WTC11 (cell line): ENCODE results near the gene TMEM60. TPM values are rescaled to one million over a fixed set of nuclear protein-coding genes. Genes with fewer than 3 reads are reported as not detected.
"Not testable (repeated sequence)": the region's sequence is repeated elsewhere in the genome, so short reads cannot be mapped to it uniquely, and the experiment has no call there.

Source experiments
- ATAC-seq: fragments of 200-7000 bp; cut with Tn5 transposase; 2 replicates; pipeline ENCODE4 v1.10.0; 2021; ENCODE audit warnings: mild to moderate bottlenecking, moderate library complexity
- CTCF ChIA-PET: fragments of 300-600 bp; sonication (Branson Sonifier 250); formaldehyde crosslinking; loops from one replicate; lab custom pipeline; 2021; ENCODE audit warnings: antibody characterized with exemption; lab: Charles Lee
- POLR2A ChIA-PET: fragments of 350-600 bp; sonication (Branson Sonifier 250); formaldehyde crosslinking; loops from one replicate; lab custom pipeline; 2021; ENCODE audit warnings: antibody characterized with exemption; lab: Charles Lee
- DNase-seq: peaks from one replicate; pipeline ENCODE4 v3.0.0; 2021; ENCODE audit warnings: low spot score
- H3K27ac Mint-ChIP-seq: 2 replicates; pipeline ENCODE4 v1.8.0; 2021; ENCODE audit warnings: mixed read lengths
- H3K27me3 Mint-ChIP-seq: 2 replicates; pipeline ENCODE4 v1.8.0; 2021; ENCODE audit warnings: low read depth, mild to moderate bottlenecking, moderate library complexity, mixed read lengths
- H3K36me3 Mint-ChIP-seq: 2 replicates; pipeline ENCODE4 v1.8.0; 2021; ENCODE audit warnings: mixed read lengths
- H3K4me1 Mint-ChIP-seq: 2 replicates; pipeline ENCODE4 v1.8.0; 2022; ENCODE audit warnings: mixed read lengths
- H3K4me3 Mint-ChIP-seq: 2 replicates; pipeline ENCODE4 v1.8.0; 2021; ENCODE audit warnings: mild to moderate bottlenecking, moderate library complexity, mixed read lengths
- H3K9me3 Mint-ChIP-seq: 2 replicates; pipeline ENCODE4 v1.8.0; 2021; ENCODE audit warnings: mixed read lengths
- FOXJ3 ChIP-seq: sonication (generic); formaldehyde crosslinking; IDR thresholded peaks from 2 replicates; pipeline ENCODE4 v1.9.0; 2021; ENCODE audit warnings: missing genetic modification reagents, mild to moderate bottlenecking, borderline replicate concordance
- GRHL2 ChIP-seq: fragments of 250-450 bp; sonication (Bioruptor Pico); IDR thresholded peaks from 2 replicates; pipeline ENCODE4 v1.8.0; 2022; ENCODE audit warnings: mild to moderate bottlenecking, moderate library complexity; ENCODE audit not compliant: insufficient replicate concordance, severe bottlenecking
- IRF2 ChIP-seq: sonication (generic); formaldehyde crosslinking; IDR thresholded peaks from 2 replicates; pipeline ENCODE4 v1.8.0; 2022; ENCODE audit warnings: low read depth, missing genetic modification reagents, borderline replicate concordance
- KAT7 ChIP-seq: sonication (generic); formaldehyde crosslinking; IDR thresholded peaks from 2 replicates; pipeline ENCODE4 v1.8.1; 2023; ENCODE audit warnings: missing genetic modification reagents, mild to moderate bottlenecking, borderline replicate concordance
- ZNF138 ChIP-seq: sonication (generic); formaldehyde crosslinking; conservative IDR thresholded peaks from 2 replicates; pipeline ENCODE4 v1.8.1; 2022; ENCODE audit warnings: mild to moderate bottlenecking, moderate library complexity, missing genetic modification reagents
- ZNF317 ChIP-seq: sonication (generic); formaldehyde crosslinking; IDR thresholded peaks from 2 replicates; pipeline ENCODE4 v1.8.1; 2023; ENCODE audit warnings: low read depth, mild to moderate bottlenecking, moderate library complexity, missing genetic modification reagents, borderline replicate concordance
- ZNF423 ChIP-seq: fragments of 250-450 bp; sonication (Bioruptor Pico); IDR thresholded peaks from 2 replicates; pipeline ENCODE4 v2.1.2; 2022; ENCODE audit warnings: mild to moderate bottlenecking, moderate library complexity
- total RNA-seq: library from RNA; stranded (reverse); gene quantifications from 3 replicates; pipeline ENCODE4 v1.2.3, GENCODE V29; 2021
- TF ChIP-seq, protein P1 (sequence below): sonication (generic); formaldehyde crosslinking; IDR thresholded peaks from 2 replicates; pipeline ENCODE4 v1.8.1; 2023; ENCODE audit warnings: mild to moderate bottlenecking, missing genetic modification reagents, moderate library complexity
- TF ChIP-seq, protein P2 (sequence below): sonication (generic); formaldehyde crosslinking; IDR thresholded peaks from 2 replicates; pipeline ENCODE4 v1.8.0; 2022; ENCODE audit warnings: missing genetic modification reagents
- TF ChIP-seq, protein P3 (sequence below): sonication (generic); formaldehyde crosslinking; IDR thresholded peaks from 2 replicates; pipeline ENCODE4 v1.8.0; 2022; ENCODE audit warnings: mild to moderate bottlenecking, missing genetic modification reagents
- TF ChIP-seq, protein P4 (sequence below): fragments of 250-450 bp; sonication (Bioruptor Pico); IDR thresholded peaks from 2 replicates; pipeline ENCODE4 v1.9.0; 2021; ENCODE audit warnings: moderate library complexity, mild to moderate bottlenecking, inconsistent platforms, borderline replicate concordance
- TF ChIP-seq, protein P5 (sequence below): sonication (generic); formaldehyde crosslinking; IDR thresholded peaks from 2 replicates; pipeline ENCODE4 v1.8.1; 2023; ENCODE audit warnings: mild to moderate bottlenecking, missing genetic modification reagents
- TF ChIP-seq, protein P6 (sequence below): fragments of 250-450 bp; sonication (Bioruptor Pico); IDR thresholded peaks from 2 replicates; pipeline ENCODE4 v1.9.0; 2021; ENCODE audit warnings: mild to moderate bottlenecking
- TF ChIP-seq, protein P7 (sequence below): sonication (generic); formaldehyde crosslinking; IDR thresholded peaks from 2 replicates; pipeline ENCODE4 v1.8.1; 2023; ENCODE audit warnings: mild to moderate bottlenecking, missing genetic modification reagents, moderate library complexity
- TF ChIP-seq, protein P8 (sequence below): sonication (generic); formaldehyde crosslinking; IDR thresholded peaks from 2 replicates; pipeline ENCODE4 v1.8.1; 2022; ENCODE audit warnings: mild to moderate bottlenecking, missing genetic modification reagents, moderate library complexity, borderline replicate concordance

TMEM60 gene
- total RNA-seq, 1 experiment from 2014 or later = 21.5 TPM

DNA sequence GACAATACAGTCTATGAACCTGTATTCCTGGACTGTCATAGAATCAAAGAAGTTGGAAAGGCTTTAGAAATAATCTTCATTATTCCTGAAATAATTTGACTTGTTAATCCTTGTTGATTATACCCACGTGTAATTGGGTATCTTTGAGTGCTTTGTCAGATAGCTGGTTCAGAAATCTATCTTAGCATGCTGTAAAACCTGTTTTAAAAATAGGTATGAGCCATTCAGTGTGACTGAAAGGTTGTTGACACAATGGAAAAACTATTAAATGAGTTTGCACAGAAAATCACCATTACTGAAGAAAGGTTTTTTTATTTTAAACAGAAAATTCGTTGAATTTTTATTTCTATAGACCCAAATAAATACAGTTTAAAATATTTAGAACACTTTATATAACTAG is 39.0 kb upstream of the TMEM60 start (continued):
- TF ChIP-seq, protein P1, sequence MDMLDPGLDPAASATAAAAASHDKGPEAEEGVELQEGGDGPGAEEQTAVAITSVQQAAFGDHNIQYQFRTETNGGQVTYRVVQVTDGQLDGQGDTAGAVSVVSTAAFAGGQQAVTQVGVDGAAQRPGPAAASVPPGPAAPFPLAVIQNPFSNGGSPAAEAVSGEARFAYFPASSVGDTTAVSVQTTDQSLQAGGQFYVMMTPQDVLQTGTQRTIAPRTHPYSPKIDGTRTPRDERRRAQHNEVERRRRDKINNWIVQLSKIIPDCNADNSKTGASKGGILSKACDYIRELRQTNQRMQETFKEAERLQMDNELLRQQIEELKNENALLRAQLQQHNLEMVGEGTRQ = no peak
- TF ChIP-seq KAT7 (CRISPR knock-in tag) = no peak
- TF ChIP-seq, protein P2, sequence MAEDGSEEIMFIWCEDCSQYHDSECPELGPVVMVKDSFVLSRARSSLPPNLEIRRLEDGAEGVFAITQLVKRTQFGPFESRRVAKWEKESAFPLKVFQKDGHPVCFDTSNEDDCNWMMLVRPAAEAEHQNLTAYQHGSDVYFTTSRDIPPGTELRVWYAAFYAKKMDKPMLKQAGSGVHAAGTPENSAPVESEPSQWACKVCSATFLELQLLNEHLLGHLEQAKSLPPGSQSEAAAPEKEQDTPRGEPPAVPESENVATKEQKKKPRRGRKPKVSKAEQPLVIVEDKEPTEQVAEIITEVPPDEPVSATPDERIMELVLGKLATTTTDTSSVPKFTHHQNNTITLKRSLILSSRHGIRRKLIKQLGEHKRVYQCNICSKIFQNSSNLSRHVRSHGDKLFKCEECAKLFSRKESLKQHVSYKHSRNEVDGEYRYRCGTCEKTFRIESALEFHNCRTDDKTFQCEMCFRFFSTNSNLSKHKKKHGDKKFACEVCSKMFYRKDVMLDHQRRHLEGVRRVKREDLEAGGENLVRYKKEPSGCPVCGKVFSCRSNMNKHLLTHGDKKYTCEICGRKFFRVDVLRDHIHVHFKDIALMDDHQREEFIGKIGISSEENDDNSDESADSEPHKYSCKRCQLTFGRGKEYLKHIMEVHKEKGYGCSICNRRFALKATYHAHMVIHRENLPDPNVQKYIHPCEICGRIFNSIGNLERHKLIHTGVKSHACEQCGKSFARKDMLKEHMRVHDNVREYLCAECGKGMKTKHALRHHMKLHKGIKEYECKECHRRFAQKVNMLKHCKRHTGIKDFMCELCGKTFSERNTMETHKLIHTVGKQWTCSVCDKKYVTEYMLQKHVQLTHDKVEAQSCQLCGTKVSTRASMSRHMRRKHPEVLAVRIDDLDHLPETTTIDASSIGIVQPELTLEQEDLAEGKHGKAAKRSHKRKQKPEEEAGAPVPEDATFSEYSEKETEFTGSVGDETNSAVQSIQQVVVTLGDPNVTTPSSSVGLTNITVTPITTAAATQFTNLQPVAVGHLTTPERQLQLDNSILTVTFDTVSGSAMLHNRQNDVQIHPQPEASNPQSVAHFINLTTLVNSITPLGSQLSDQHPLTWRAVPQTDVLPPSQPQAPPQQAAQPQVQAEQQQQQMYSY (CRISPR knock-in tag) = no peak
- TF ChIP-seq ZNF317 = no peak
- TF ChIP-seq, all 79 proteins: peak for 0

DNA sequence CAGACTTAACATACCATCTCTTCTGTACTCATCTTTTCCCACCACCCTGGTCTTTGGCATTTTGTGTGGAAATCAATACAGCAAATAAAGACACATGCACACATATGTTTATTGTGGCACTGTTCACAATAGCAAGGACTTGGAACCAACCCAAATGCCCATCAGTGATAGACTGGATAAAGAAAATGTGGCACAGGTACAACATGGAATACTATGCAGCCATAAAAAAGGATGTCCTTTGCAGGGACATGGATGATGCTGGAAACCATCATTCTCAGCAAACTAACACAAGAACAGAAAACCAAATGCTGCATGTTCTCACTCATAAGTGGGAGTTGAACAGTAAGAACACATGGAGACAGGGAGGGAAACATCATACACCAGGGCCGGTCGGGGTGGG is 38.2 kb upstream of the TMEM60 start:
- CTCF ChIA-PET, DNase-seq, POLR2A ChIA-PET, ATAC-seq, H3K4me1 Mint-ChIP-seq, H3K9me3 Mint-ChIP-seq, H3K36me3 Mint-ChIP-seq, H3K27me3 Mint-ChIP-seq, H3K27ac Mint-ChIP-seq, H3K4me3 Mint-ChIP-seq: not testable (repeated sequence)

DNA sequence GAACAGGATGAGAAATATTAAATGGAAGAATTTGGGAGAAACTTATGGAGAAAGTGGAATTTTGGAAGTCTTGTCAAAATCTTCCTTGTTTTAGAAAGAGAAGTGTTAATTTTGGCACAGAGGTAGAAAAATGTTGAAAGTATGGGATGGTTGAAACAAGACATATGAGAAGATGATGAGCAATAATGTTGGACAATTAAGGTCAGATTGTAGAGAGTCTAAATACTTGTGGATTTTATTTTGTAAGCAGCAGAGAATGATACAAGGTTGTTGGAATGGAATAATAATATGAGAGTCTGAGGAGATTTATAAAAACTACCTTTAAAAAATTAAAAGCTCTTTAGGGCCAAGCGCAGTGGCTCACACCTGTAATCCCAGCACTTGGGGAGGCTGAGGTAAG is 34.9 kb upstream of the TMEM60 start:
- DNase-seq = no peak
- Mint-ChIP-seq H3K27ac (no peak overlapping the region), H3K27me3 (no peaks in the 10 kb centered on the region), H3K9me3 (peaks cover 7% of the 10 kb centered on the region), H3K4me3 (no peak overlapping the region), H3K36me3 (no peaks in the 10 kb centered on the region), H3K4me1 (peaks cover 4% of the 10 kb centered on the region)
- TF ChIP-seq ZNF423 (CRISPR knock-in tag) (no peak), ZNF138 (CRISPR knock-in tag) (no peak), FOXJ3 (CRISPR knock-in tag) (no peak), GRHL2 (CRISPR knock-in tag) (no peak)
- TF ChIP-seq, protein P3, sequence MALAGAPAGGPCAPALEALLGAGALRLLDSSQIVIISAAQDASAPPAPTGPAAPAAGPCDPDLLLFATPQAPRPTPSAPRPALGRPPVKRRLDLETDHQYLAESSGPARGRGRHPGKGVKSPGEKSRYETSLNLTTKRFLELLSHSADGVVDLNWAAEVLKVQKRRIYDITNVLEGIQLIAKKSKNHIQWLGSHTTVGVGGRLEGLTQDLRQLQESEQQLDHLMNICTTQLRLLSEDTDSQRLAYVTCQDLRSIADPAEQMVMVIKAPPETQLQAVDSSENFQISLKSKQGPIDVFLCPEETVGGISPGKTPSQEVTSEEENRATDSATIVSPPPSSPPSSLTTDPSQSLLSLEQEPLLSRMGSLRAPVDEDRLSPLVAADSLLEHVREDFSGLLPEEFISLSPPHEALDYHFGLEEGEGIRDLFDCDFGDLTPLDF (CRISPR knock-in tag) = no peak
- TF ChIP-seq, protein P4, sequence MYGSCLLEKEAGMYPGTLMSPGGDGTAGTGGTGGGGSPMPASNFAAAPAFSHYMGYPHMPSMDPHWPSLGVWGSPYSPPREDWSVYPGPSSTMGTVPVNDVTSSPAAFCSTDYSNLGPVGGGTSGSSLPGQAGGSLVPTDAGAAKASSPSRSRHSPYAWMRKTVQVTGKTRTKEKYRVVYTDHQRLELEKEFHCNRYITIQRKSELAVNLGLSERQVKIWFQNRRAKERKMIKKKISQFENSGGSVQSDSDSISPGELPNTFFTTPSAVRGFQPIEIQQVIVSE (CRISPR knock-in tag) = no peak
- TF ChIP-seq, protein P5, sequence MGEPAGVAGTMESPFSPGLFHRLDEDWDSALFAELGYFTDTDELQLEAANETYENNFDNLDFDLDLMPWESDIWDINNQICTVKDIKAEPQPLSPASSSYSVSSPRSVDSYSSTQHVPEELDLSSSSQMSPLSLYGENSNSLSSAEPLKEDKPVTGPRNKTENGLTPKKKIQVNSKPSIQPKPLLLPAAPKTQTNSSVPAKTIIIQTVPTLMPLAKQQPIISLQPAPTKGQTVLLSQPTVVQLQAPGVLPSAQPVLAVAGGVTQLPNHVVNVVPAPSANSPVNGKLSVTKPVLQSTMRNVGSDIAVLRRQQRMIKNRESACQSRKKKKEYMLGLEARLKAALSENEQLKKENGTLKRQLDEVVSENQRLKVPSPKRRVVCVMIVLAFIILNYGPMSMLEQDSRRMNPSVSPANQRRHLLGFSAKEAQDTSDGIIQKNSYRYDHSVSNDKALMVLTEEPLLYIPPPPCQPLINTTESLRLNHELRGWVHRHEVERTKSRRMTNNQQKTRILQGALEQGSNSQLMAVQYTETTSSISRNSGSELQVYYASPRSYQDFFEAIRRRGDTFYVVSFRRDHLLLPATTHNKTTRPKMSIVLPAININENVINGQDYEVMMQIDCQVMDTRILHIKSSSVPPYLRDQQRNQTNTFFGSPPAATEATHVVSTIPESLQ = no peak
- POLR2A ChIA-PET = no interaction called here
- no peak for ATAC-seq
- CTCF ChIA-PET = no interaction called here

DNA sequence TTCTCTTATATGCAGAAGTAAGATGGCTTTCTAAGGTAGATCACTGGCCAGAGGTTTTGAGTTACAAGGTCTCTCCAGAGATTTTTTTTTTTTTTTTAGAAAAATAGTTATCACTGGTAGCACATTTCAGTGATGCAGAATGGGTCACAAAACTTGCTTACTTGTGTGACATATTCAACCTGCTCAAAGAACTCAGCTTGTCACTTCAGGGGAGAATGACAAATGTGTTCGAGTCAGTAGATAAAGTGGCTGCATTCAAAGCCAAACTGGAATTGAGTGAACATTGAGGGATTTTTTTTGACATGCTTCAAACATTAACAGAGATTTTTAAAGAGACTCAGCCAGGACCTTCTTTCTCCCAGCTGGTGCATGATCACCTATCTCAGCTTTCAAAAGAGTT is 33.7 kb upstream of the TMEM60 start:
- POLR2A ChIA-PET = no interaction called here
- ATAC-seq (no peak), DNase-seq (no peak)
- CTCF ChIA-PET = interaction anchor here (0.6 kb wide), 1 partner anchor 66 kb away, joined by 3 read pairs; no protein-coding TSS in a partner anchor
- no peaks in the 10 kb centered on the region for H3K27me3 Mint-ChIP-seq
- H3K36me3 Mint-ChIP-seq = no peaks in the 10 kb centered on the region
- no peak overlapping the region for H3K27ac Mint-ChIP-seq
- peaks cover 4% of the 10 kb centered on the region for H3K4me1 Mint-ChIP-seq
- no peak overlapping the region for H3K4me3 Mint-ChIP-seq
- H3K9me3 Mint-ChIP-seq = peaks cover 7% of the 10 kb centered on the region
- TF ChIP-seq, protein P6, sequence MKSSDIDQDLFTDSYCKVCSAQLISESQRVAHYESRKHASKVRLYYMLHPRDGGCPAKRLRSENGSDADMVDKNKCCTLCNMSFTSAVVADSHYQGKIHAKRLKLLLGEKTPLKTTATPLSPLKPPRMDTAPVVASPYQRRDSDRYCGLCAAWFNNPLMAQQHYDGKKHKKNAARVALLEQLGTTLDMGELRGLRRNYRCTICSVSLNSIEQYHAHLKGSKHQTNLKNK (CRISPR knock-in tag) = no peak
- TF ChIP-seq, protein P4 (CRISPR knock-in tag) = no peak
- no peak for TF ChIP-seq IRF2 (CRISPR knock-in tag)
- TF ChIP-seq, protein P5 = no peak
- TF ChIP-seq, protein P7, sequence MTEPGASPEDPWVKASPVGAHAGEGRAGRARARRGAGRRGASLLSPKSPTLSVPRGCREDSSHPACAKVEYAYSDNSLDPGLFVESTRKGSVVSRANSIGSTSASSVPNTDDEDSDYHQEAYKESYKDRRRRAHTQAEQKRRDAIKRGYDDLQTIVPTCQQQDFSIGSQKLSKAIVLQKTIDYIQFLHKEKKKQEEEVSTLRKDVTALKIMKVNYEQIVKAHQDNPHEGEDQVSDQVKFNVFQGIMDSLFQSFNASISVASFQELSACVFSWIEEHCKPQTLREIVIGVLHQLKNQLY (CRISPR knock-in tag) = no peak
- TF ChIP-seq, protein P8, sequence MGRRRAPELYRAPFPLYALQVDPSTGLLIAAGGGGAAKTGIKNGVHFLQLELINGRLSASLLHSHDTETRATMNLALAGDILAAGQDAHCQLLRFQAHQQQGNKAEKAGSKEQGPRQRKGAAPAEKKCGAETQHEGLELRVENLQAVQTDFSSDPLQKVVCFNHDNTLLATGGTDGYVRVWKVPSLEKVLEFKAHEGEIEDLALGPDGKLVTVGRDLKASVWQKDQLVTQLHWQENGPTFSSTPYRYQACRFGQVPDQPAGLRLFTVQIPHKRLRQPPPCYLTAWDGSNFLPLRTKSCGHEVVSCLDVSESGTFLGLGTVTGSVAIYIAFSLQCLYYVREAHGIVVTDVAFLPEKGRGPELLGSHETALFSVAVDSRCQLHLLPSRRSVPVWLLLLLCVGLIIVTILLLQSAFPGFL (CRISPR knock-in tag) = no peak
